Erythroblast (primary cell): ENCODE data around the gene FRZB.

Experiments used
- GATA1 ChIP-seq: IDR thresholded peaks from 2 replicates; pipeline ENCODE4 v1.6.1; 2011; ENCODE audit warnings: low read depth, mild to moderate bottlenecking, control low read depth, low read length, moderate library complexity
- POLR2A ChIP-seq: IDR thresholded peaks from 2 replicates; pipeline ENCODE4 v1.6.1; 2011; ENCODE audit warnings: mild to moderate bottlenecking, low read length

GRCh38 chr2:182814380-182814779 lies 52.1 kb downstream of the FRZB start:
- TF ChIP-seq POLR2A: no peak
- TF ChIP-seq GATA1: no peak
